Neural cell (in vitro differentiated cells): ENCODE measurements around the gene KIF21B.

Experiments
- CTCF ChIP-seq: fragments of 450-650 bp; IDR thresholded peaks from 2 replicates; pipeline ENCODE4 v1.5.1; 2014; ENCODE audit warnings: antibody characterized with exemption, mild to moderate bottlenecking, moderate library complexity; ENCODE audit not compliant: poor library complexity, severe bottlenecking
- REST ChIP-seq: IDR thresholded peaks from 2 replicates; pipeline ENCODE4 v1.6.1; 2012; ENCODE audit warnings: borderline replicate concordance

GRCh38 chr1:200982071-200982945, 41.2 kb downstream of the KIF21B start:
- TF ChIP-seq CTCF, result no peak
- no peak for TF ChIP-seq REST
